K562 (cell line): ENCODE data around the gene GSTO2. TPM values are rescaled to one million over a fixed set of nuclear protein-coding genes. Genes with fewer than 3 reads are reported as not detected.

Source experiments
- ASH1L ChIP-seq: fragments of 450-650 bp; IDR thresholded peaks from 2 replicates; pipeline ENCODE4 v1.6.1; 2018; ENCODE audit warnings: borderline replicate concordance, mild to moderate bottlenecking, low read depth; ENCODE audit not compliant: partially characterized antibody
- ATF3 ChIP-seq, 2 experiments: fragments of 450-650 bp in 1 of 2; sonication (generic) in 1 of 2; formaldehyde crosslinking in 1 of 2; IDR thresholded peaks in 1 of 2; conservative IDR thresholded peaks in 1 of 2; 2 replicates each; pipeline versions ENCODE4 v1.6.1 to v1.8.1; 2016 to 2023; ENCODE audit warnings: mild to moderate bottlenecking in 2 of 2, moderate library complexity in 2 of 2, inconsistent platforms in 1 of 2, missing genetic modification reagents in 1 of 2
- CREM ChIP-seq: IDR thresholded peaks from 2 replicates; pipeline ENCODE4 v1.6.1; 2014; ENCODE audit warnings: antibody characterized with exemption, low read depth
- FOXM1 ChIP-seq, 2 experiments: fragments of 450-650 bp in 1 of 2; sonication (generic) in 1 of 2; formaldehyde crosslinking in 1 of 2; IDR thresholded peaks; 2 replicates each; pipeline versions ENCODE4 v1.6.1 to v1.9.0; 2017 to 2022; ENCODE audit warnings: low read depth in 2 of 2, mild to moderate bottlenecking in 2 of 2, missing genetic modification reagents in 1 of 2, moderate library complexity in 1 of 2
- HES1 ChIP-seq: fragments of 450-650 bp; IDR thresholded peaks from 2 replicates; pipeline ENCODE4 v1.6.1; 2016; ENCODE audit warnings: low read depth, mild to moderate bottlenecking, moderate library complexity
- KAT2B ChIP-seq: IDR thresholded peaks from one replicate; pipeline ENCODE4 v1.6.1; 2012; ENCODE audit warnings: low read depth, mild to moderate bottlenecking, control low read depth, inconsistent platforms, low read length, moderate library complexity
- MCM2 ChIP-seq: fragments of 450-650 bp; IDR thresholded peaks from 2 replicates; pipeline ENCODE4 v1.6.1; 2017; ENCODE audit warnings: low read depth, mild to moderate bottlenecking
- MTA1 ChIP-seq: fragments of 450-650 bp; IDR thresholded peaks from 2 replicates; pipeline ENCODE4 v1.6.1; 2017; ENCODE audit warnings: borderline replicate concordance
- XRCC4 ChIP-seq: IDR thresholded peaks from one replicate; pipeline ENCODE4 v1.6.1; 2011; ENCODE audit not compliant: insufficient read depth, insufficient read length; ENCODE audit errors: extremely low read depth
- ZEB2 ChIP-seq: fragments of 450-650 bp; IDR thresholded peaks from 2 replicates; pipeline ENCODE4 v1.6.1; 2016
- ZNF134 ChIP-seq: fragments of 250-450 bp; sonication (Bioruptor Pico); conservative IDR thresholded peaks from 2 replicates; pipeline ENCODE4 v1.4.0; 2020
- ZNF324 ChIP-seq: fragments of 250-450 bp; sonication (Bioruptor Pico); IDR thresholded peaks from 2 replicates; pipeline ENCODE4 v1.4.0; 2020; ENCODE audit warnings: mild to moderate bottlenecking
- ZNF57 ChIP-seq: fragments of 450-650 bp; formaldehyde crosslinking; IDR thresholded peaks from 2 replicates; pipeline ENCODE4 v1.4.0; 2020; ENCODE audit warnings: mild to moderate bottlenecking, moderate library complexity
- polyA plus RNA-seq, 8 experiments: library from polyadenylated mRNA; depleted of rRNA in 4 of 8; stranded (reverse) in 5 of 8; unstranded in 3 of 8; fragments of >200 nt; fragmentation: Nextera tagmentation in 2 of 8; fragmentation: Illumina TruSeq in 1 of 8; extraction: Ambion mirVana in 2 of 8; extraction: Trizol in 1 of 8; gene quantifications; 2 replicates each; pipeline versions ENCODE4 v1.2.1 to v1.2.3, GENCODE V29; 2011 to 2014; ENCODE audit warnings: inconsistent platforms in 1 of 8, missing spikeins in 1 of 8
- total RNA-seq, 7 experiments: library from RNA; depleted of rRNA in 6 of 7; stranded (reverse); fragments of >200 nt in 6 of 7; fragmentation: Illumina TruSeq in 2 of 7; extraction: Trizol in 2 of 7; gene quantifications; 2 replicates each; pipeline versions ENCODE4 v1.2.1 to v1.2.3, GENCODE V29; 2011 to 2021; ENCODE audit warnings: low replicate concordance in 1 of 7
- TF ChIP-seq, protein P1 (sequence below): sonication (generic); formaldehyde crosslinking; IDR thresholded peaks from 2 replicates; pipeline ENCODE4 v1.8.1; 2023; ENCODE audit warnings: missing genetic modification reagents, mild to moderate bottlenecking, borderline replicate concordance

The GSTO2 gene
- total and polyA plus RNA-seq, 9 of the 15 experiments (the other 6 are each of a cell fraction or from before 2014, with no cell fraction given) = 0.18 to 1.8 (median 0.90) TPM

DNA sequence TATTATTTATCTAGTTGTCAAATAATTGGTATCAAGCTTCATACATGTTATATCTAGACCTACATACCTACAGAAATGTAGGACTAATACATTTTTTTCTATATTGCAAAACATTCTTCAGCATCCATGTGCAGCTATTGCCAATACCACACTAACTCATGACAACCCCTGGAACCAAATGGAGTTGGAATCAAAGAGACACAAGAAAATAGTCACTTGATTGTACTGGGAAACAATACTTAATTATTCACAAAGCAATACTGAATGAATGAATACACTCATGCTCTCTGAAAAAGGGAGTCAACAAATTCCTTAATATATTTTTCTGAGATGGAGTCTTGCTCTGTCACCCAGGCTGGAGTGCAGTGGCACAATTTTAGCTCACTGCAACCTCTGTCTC lies 26.4 kb upstream of the GSTO2 start (continued):
- TF ChIP-seq, protein P1, sequence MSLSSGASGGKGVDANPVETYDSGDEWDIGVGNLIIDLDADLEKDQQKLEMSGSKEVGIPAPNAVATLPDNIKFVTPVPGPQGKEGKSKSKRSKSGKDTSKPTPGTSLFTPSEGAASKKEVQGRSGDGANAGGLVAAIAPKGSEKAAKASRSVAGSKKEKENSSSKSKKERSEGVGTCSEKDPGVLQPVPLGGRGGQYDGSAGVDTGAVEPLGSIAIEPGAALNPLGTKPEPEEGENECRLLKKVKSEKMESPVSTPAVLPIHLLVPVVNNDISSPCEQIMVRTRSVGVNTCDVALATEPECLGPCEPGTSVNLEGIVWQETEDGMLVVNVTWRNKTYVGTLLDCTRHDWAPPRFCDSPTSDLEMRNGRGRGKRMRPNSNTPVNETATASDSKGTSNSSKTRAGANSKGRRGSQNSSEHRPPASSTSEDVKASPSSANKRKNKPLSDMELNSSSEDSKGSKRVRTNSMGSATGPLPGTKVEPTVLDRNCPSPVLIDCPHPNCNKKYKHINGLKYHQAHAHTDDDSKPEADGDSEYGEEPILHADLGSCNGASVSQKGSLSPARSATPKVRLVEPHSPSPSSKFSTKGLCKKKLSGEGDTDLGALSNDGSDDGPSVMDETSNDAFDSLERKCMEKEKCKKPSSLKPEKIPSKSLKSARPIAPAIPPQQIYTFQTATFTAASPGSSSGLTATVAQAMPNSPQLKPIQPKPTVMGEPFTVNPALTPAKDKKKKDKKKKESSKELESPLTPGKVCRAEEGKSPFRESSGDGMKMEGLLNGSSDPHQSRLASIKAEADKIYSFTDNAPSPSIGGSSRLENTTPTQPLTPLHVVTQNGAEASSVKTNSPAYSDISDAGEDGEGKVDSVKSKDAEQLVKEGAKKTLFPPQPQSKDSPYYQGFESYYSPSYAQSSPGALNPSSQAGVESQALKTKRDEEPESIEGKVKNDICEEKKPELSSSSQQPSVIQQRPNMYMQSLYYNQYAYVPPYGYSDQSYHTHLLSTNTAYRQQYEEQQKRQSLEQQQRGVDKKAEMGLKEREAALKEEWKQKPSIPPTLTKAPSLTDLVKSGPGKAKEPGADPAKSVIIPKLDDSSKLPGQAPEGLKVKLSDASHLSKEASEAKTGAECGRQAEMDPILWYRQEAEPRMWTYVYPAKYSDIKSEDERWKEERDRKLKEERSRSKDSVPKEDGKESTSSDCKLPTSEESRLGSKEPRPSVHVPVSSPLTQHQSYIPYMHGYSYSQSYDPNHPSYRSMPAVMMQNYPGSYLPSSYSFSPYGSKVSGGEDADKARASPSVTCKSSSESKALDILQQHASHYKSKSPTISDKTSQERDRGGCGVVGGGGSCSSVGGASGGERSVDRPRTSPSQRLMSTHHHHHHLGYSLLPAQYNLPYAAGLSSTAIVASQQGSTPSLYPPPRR (CRISPR knock-in tag) = no peak
- TF ChIP-seq ZNF134 (CRISPR knock-in tag) (no peak), ASH1L (no peak), HES1 (no peak), XRCC4 (no peak), MCM2 (no peak), MTA1 (no peak), ATF3 (IDR thresholded peaks at IDR 0.05) (no peak), ATF3 (CRISPR knock-in tag; conservative IDR thresholded peaks at IDR 0.05) (no peak), ZNF324 (CRISPR knock-in tag) (no peak), FOXM1 (IDR thresholded peaks at IDR 0.05; ENCODE audit: low read depth) (no peak), FOXM1 (CRISPR knock-in tag; IDR thresholded peaks at IDR 0.05; ENCODE audit: low read depth) (no peak), CREM (no peak), ZNF57 (CRISPR knock-in tag) (no peak), ZEB2 (no peak), KAT2B (no peak)
